GM23338 (cell line): ENCODE data around the gene GASK1B. TPM values are rescaled to one million over a fixed set of nuclear protein-coding genes. Genes with fewer than 3 reads are reported as not detected.

ENCODE experiments used
- ATAC-seq: fragments of 200-7000 bp; cut with Tn5 transposase; 3 replicates; pipeline ENCODE4 v1.9.1; 2020
- DNase-seq: peaks from one replicate; pipeline ENCODE4 v3.0.0-alpha.2; 2015; ENCODE audit warnings: low spot score
- H2AFZ ChIP-seq: fragments of 200-600 bp; sonication (generic); 2 replicates; pipeline ENCODE4 v1.8.0; 2016; ENCODE audit warnings: antibody characterized with exemption, mild to moderate bottlenecking, moderate library complexity
- H3F3A ChIP-seq: fragments of 200-600 bp; sonication (generic); replicated peaks from 2 replicates; pipeline ENCODE4 v1.8.0; 2017; ENCODE audit warnings: antibody characterized with exemption, mixed run types, low read depth
- H3K27ac ChIP-seq: fragments of 200-600 bp; sonication (generic); 2 replicates; pipeline ENCODE4 v1.6.1; 2016; ENCODE audit warnings: low read depth
- H3K27me3 ChIP-seq: fragments of 200-600 bp; sonication (generic); 2 replicates; pipeline ENCODE4 v1.8.0; 2016; ENCODE audit warnings: mild to moderate bottlenecking, mixed run types, moderate library complexity; ENCODE audit not compliant: insufficient read depth
- H3K36me3 ChIP-seq: fragments of 200-600 bp; sonication (generic); 2 replicates; pipeline ENCODE4 v1.8.0; 2016; ENCODE audit warnings: mild to moderate bottlenecking; ENCODE audit not compliant: insufficient read depth
- H3K4me1 ChIP-seq: fragments of 200-600 bp; sonication (generic); 2 replicates; pipeline ENCODE4 v1.8.0; 2016; ENCODE audit warnings: mild to moderate bottlenecking, moderate library complexity; ENCODE audit not compliant: insufficient read depth
- H3K4me2 ChIP-seq: fragments of 200-600 bp; sonication (generic); 2 replicates; pipeline ENCODE4 v1.7.1; 2017; ENCODE audit warnings: mixed run types
- H3K4me3 ChIP-seq: fragments of 200-600 bp; sonication (generic); 2 replicates; pipeline ENCODE4 v1.6.1; 2016; ENCODE audit warnings: mixed run types
- H3K79me2 ChIP-seq: fragments of 200-600 bp; sonication (generic); replicated peaks from 2 replicates; pipeline ENCODE4 v1.8.0; 2017; ENCODE audit warnings: mild to moderate bottlenecking; ENCODE audit not compliant: insufficient read depth
- H3K9me2 ChIP-seq: fragments of 200-600 bp; sonication (generic); 2 replicates; pipeline ENCODE4 v1.8.0; 2017; ENCODE audit not compliant: insufficient read depth
- H4K20me1 ChIP-seq: fragments of 200-600 bp; sonication (generic); replicated peaks from 2 replicates; pipeline ENCODE4 v1.8.0; 2017; ENCODE audit warnings: mild to moderate bottlenecking; ENCODE audit not compliant: insufficient read depth
- H3K27ac Mint-ChIP-seq: 2 replicates; pipeline ENCODE4 v1.8.0; 2020; ENCODE audit warnings: inconsistent platforms, mild to moderate bottlenecking, moderate library complexity, mixed read lengths
- H3K27me3 Mint-ChIP-seq: 3 replicates; pipeline ENCODE4 v1.8.0; 2022; ENCODE audit warnings: low read depth, mild to moderate bottlenecking, moderate library complexity, mixed read lengths, inconsistent platforms; ENCODE audit not compliant: insufficient read depth, poor library complexity
- H3K36me3 Mint-ChIP-seq: 3 replicates; pipeline ENCODE4 v1.8.0; 2021; ENCODE audit warnings: low read depth, mild to moderate bottlenecking, inconsistent platforms, moderate library complexity, mixed read lengths
- H3K4me1 Mint-ChIP-seq: 3 replicates; pipeline ENCODE4 v1.8.0; 2020; ENCODE audit warnings: mild to moderate bottlenecking, inconsistent platforms, mixed read lengths
- H3K4me3 Mint-ChIP-seq: 3 replicates; pipeline ENCODE4 v1.8.0; 2021; ENCODE audit warnings: moderate library complexity, mild to moderate bottlenecking, inconsistent platforms, mixed read lengths
- H3K9me3 Mint-ChIP-seq: 3 replicates; pipeline ENCODE4 v1.8.0; 2020; ENCODE audit warnings: moderate library complexity, mild to moderate bottlenecking, inconsistent platforms, mixed read lengths
- CTCF ChIP-seq, 2 experiments: fragments of 200-600 bp in 1 of 2; sonication (generic) in 1 of 2; conservative IDR thresholded peaks; 2 replicates each; pipeline versions ENCODE4 v1.5.1 to v1.6.1; 2016 to 2017; ENCODE audit warnings: antibody characterized with exemption in 2 of 2, low read depth in 2 of 2, mild to moderate bottlenecking in 2 of 2, moderate library complexity in 1 of 2
- ETS1 ChIP-seq: IDR thresholded peaks from 2 replicates; pipeline ENCODE4 v1.6.1; 2016; ENCODE audit warnings: antibody characterized with exemption
- EZH2 ChIP-seq: fragments of 200-600 bp; sonication (generic); IDR thresholded peaks from one replicate; pipeline ENCODE4 v1.8.0; 2017; ENCODE audit warnings: antibody characterized with exemption, mild to moderate bottlenecking, low read depth; ENCODE audit not compliant: unreplicated experiment
- EZH2phosphoT487 ChIP-seq: fragments of 200-600 bp; sonication (generic); IDR thresholded peaks from one replicate; pipeline ENCODE4 v1.8.1; 2018; ENCODE audit warnings: antibody characterized with exemption; ENCODE audit not compliant: unreplicated experiment
- JUNB ChIP-seq: IDR thresholded peaks from one replicate; pipeline ENCODE4 v1.6.1; 2016; ENCODE audit warnings: antibody characterized with exemption; ENCODE audit not compliant: unreplicated experiment
- NANOG ChIP-seq: IDR thresholded peaks from 2 replicates; pipeline ENCODE4 v1.6.1; 2016; ENCODE audit warnings: antibody characterized with exemption, borderline replicate concordance
- POLR2AphosphoS5 ChIP-seq: IDR thresholded peaks from 2 replicates; pipeline ENCODE4 v1.6.1; 2016; ENCODE audit warnings: antibody characterized with exemption, low read depth
- STAT1 ChIP-seq: IDR thresholded peaks from one replicate; pipeline ENCODE4 v1.6.1; 2016; ENCODE audit warnings: antibody characterized with exemption; ENCODE audit not compliant: unreplicated experiment
- ZNF114 ChIP-seq: fragments of 250-450 bp; sonication (Bioruptor Pico); IDR thresholded peaks from 2 replicates; pipeline ENCODE4 v1.5.0; 2020; ENCODE audit warnings: mild to moderate bottlenecking, moderate library complexity
- ZNF331 ChIP-seq: fragments of 250-450 bp; sonication (Bioruptor Pico); IDR thresholded peaks from 2 replicates; pipeline ENCODE4 v1.5.0; 2020; ENCODE audit warnings: low read depth, mild to moderate bottlenecking, moderate library complexity
- ZNF462 ChIP-seq: fragments of 250-450 bp; sonication (Bioruptor Pico); IDR thresholded peaks from 2 replicates; pipeline ENCODE4 v1.5.0; 2020; ENCODE audit warnings: mild to moderate bottlenecking, moderate library complexity
- polyA plus RNA-seq: library from polyadenylated mRNA; unstranded; fragments of >200 nt; fragmentation: Nextera tagmentation; extraction: Ambion mirVana; gene quantifications from 2 replicates; pipeline ENCODE4 v1.2.1, GENCODE V29; 2016
- total RNA-seq: library from RNA; depleted of rRNA; stranded (reverse); fragments of >200 nt; shearing (Covaris generic); gene quantifications from 2 replicates; pipeline ENCODE4 v1.2.3, GENCODE V29; 2014

The GASK1B gene
- total and polyA plus RNA-seq, 2 experiments from 2014 or later = not detected

- Histone ChIP-seq H2AFZ (no peak overlapping the region), H3K4me2 (no peak overlapping the region), H3K9me2 (0 out of 2 replicates have a peak, but pooled peaks cover 5% of the 10 kb centered on the region), H3K36me3 (no peaks in the 10 kb centered on the region), H3K79me2 (no peaks in the 10 kb centered on the region), H3K27ac (no peak overlapping the region), H3K27me3 (no peaks in the 10 kb centered on the region), H4K20me1 (no peaks in the 10 kb centered on the region), H3K4me1 (no peaks in the 10 kb centered on the region), H3K4me3 (no peak overlapping the region), H3F3A (no peaks in the 10 kb centered on the region)
- no peak for DNase-seq
- TF ChIP-seq NANOG (no peak), STAT1 (no peak), EZH2phosphoT487 (no peak), ZNF114 (CRISPR knock-in tag) (no peak), JUNB (no peak), POLR2AphosphoS5 (no peak), ETS1 (no peak)
- Mint-ChIP-seq H3K27ac (no peak overlapping the region), H3K4me1 (no peaks in the 10 kb centered on the region), H3K9me3 (no peaks in the 10 kb centered on the region; the same call in 2 of the 3 replicates), H3K4me3 (no peak overlapping the region), H3K27me3 (no peaks in the 10 kb centered on the region), H3K36me3 (no peaks in the 10 kb centered on the region)
- no peak for ATAC-seq
Measured at GRCh38 chr4:158203929-158204328, 31.1 kb upstream of the GASK1B start.

- no peak overlapping the region for H3K4me2 ChIP-seq
- H3K79me2 ChIP-seq = no peaks in the 10 kb centered on the region
- Mint-ChIP-seq H3K27me3 (no peaks in the 10 kb centered on the region), H3K9me3 (no peaks in the 10 kb centered on the region; the same call in 2 of the 3 replicates), H3K4me3 (no peak overlapping the region), H3K27ac (no peak overlapping the region), H3K36me3 (no peaks in the 10 kb centered on the region), H3K4me1 (no peaks in the 10 kb centered on the region)
- H2AFZ ChIP-seq = no peak overlapping the region
- no peaks in the 10 kb centered on the region for H3K36me3 ChIP-seq
- no peaks in the 10 kb centered on the region for H4K20me1 ChIP-seq
- H3K27me3 ChIP-seq = no peaks in the 10 kb centered on the region
- H3F3A ChIP-seq = no peaks in the 10 kb centered on the region
- H3K4me3 ChIP-seq = no peak overlapping the region
- H3K27ac ChIP-seq = no peak overlapping the region
- DNase-seq (no peak), ATAC-seq (no peak)
- 0 out of 2 replicates have a peak, but pooled peaks cover 5% of the 10 kb centered on the region for H3K9me2 ChIP-seq
- H3K4me1 ChIP-seq = no peaks in the 10 kb centered on the region
- TF ChIP-seq ZNF114 (CRISPR knock-in tag) = no peak
- no peak for TF ChIP-seq POLR2AphosphoS5
- no peak for TF ChIP-seq ZNF462 (CRISPR knock-in tag)
- TF ChIP-seq JUNB = no peak
- TF ChIP-seq CTCF (conservative IDR thresholded peaks at IDR 0.05; ENCODE audit: low read depth in 2 of 2) = no peak
- TF ChIP-seq ZNF331 = no peak
- TF ChIP-seq EZH2 = no peak
Measured at GRCh38 chr4:158203436-158203835, 30.6 kb upstream of the GASK1B start.
